Measurements from ENCODE around the gene CRYZL1.

DNA sequence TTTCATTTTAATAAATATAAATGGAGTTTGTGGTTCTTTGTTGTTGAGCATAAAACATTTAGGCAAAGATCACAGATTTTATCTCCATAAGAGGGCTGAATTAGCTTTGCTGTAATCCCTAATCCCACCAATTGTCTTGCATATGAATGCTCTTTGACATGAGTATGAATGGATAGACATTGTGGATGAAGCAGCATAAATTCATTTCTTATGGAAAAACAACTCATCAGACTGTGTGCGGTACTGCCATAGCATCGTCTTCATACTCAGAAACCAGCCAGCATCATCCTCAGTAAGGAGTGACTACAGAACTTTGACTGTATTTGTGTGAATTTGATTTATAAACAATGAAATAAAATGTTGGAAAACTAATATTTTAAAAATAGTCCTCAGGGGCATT, 79.2 kb downstream of the CRYZL1 start:
- TF ChIP-seq, protein P1, sequence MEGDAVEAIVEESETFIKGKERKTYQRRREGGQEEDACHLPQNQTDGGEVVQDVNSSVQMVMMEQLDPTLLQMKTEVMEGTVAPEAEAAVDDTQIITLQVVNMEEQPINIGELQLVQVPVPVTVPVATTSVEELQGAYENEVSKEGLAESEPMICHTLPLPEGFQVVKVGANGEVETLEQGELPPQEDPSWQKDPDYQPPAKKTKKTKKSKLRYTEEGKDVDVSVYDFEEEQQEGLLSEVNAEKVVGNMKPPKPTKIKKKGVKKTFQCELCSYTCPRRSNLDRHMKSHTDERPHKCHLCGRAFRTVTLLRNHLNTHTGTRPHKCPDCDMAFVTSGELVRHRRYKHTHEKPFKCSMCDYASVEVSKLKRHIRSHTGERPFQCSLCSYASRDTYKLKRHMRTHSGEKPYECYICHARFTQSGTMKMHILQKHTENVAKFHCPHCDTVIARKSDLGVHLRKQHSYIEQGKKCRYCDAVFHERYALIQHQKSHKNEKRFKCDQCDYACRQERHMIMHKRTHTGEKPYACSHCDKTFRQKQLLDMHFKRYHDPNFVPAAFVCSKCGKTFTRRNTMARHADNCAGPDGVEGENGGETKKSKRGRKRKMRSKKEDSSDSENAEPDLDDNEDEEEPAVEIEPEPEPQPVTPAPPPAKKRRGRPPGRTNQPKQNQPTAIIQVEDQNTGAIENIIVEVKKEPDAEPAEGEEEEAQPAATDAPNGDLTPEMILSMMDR (IDR thresholded peaks at IDR 0.05; ENCODE audit: insufficient read depth, low read depth, low read length) = no peak
- TF ChIP-seq EZH2 (IDR thresholded peaks at IDR 0.05; ENCODE audit: insufficient read depth, low read length) = no peak
